ENCODE measurements around the gene RNF212.
"Not testable (repeated sequence)": the region's sequence is repeated elsewhere in the genome, so short reads cannot be mapped to it uniquely, and the experiment has no call there.

The RNF212 gene, protein sequence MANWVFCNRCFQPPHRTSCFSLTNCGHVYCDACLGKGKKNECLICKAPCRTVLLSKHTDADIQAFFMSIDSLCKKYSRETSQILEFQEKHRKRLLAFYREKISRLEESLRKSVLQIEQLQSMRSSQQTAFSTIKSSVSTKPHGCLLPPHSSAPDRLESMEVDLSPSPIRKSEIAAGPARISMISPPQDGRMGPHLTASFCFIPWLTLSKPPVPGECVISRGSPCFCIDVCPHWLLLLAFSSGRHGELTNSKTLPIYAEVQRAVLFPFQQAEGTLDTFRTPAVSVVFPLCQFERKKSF

DNA sequence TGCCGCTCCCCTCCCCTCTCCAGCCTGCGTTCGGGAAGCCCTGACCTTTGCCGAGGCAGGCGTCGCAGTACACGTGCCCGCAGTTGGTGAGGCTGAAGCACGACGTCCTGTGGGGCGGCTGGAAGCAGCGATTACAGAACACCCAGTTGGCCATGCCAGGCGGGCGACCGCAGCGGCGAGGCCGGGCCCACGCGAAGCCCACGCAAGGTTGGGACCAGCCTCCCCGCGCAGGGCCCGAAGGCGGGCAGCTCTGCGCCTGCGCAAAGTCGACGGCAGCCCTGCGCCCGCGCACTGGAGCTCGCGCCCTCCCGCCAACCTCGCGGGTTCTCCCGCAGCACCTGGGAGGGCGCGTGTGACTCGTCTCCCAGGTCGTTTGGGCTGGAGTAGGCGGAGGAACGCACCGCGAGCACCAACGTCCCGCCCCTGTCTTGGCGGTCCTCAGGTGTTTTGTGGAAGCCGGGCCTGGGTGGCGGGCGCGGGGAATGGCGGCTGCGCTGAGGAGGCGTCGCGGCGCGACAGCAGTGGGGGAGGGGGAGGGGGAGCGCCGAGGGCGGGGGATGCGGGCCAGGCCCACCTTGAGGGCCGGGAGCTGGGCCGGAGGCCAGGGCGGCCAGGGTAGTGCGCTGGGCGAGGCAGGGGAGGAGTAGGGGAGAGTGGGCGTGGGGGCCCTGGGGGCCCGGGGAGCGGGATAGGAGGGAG lies at the start of gene RNF212:
TSS of gene RNF212 (minus strand) at position 254 of the 699 bp plus-strand sequence. CDS start at position 154, 100 bp downstream.
- peak; percentile 18 for DNase-seq

GRCh38 chr4:1160351-1160750 lies 47.0 kb upstream of the RNF212 start:
- no peak for DNase-seq

DNA sequence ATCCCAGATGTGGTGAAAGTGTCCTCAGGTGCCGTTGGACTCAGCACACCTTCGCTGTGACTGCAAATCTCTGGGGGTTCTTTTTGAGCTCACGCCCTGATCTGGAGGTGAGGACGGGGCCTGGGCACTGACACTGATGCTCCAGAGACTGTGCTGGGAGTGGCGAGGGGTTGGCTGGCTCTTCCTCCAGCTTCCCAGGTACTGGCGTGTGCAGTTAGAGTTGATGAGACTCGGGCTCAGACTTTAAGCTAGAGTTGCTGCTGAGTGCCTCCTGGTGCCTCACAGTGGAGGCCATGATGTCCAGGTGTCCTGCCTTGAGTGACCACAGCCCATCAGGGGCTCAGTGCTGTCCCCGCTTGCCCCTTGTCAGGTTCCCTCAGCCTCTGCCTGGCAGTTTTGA lies 42.7 kb upstream of the RNF212 start:
- no peak for DNase-seq

DNA sequence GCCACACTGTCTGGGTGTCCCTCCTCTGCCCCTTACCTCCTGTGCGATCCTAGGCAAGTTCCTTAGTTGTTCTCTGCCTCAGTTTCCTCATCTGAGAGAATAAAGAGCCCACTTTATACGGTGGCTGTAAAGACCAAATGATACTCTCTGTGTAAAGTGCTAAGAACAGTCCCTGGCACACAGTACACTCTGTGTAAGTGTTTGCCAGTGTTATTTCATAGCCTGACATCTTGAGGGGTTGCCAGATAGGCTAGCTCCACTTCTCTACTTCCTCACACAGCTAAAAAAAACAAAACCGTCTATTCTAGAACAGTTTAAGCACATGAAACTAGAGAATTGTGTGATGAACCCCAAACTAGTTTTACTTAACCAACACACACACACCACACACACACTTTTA lies 42.0 kb upstream of the RNF212 start:
- DNase-seq = no peak

- no peak for DNase-seq
These were observed 41.3 kb upstream of the RNF212 start for GRCh38 chr4:1154523-1155182.

- DNase-seq = no peak
These were observed 40.8 kb upstream of the RNF212 start for GRCh38 chr4:1154126-1154522.

- no peak for DNase-seq
These were observed 40.3 kb upstream of the RNF212 start for GRCh38 chr4:1153567-1154090.

GRCh38 chr4:1152290-1152689 lies 38.9 kb upstream of the RNF212 start:
- no peak for DNase-seq

DNA sequence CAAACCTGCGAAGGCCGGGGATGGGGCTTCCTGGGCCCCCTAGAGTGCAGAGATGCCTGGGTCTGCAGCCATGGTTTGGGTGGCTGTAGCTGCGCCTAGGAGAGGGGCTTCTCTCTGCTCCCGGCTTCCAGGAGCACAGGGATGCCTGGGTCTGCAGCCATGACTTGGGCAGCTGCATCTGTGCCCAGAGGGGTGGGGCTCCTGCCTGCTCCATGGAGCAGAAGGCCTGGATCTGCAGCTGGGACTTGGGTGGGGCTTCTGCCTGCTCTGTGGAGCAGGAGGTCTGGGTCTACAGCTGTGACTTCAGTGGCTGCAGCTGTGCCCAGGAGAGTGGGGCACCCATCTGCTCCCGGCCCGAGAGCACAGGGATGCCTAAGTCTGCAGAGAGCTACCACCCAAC lies 38.2 kb upstream of the RNF212 start:
- no peak for DNase-seq

DNA sequence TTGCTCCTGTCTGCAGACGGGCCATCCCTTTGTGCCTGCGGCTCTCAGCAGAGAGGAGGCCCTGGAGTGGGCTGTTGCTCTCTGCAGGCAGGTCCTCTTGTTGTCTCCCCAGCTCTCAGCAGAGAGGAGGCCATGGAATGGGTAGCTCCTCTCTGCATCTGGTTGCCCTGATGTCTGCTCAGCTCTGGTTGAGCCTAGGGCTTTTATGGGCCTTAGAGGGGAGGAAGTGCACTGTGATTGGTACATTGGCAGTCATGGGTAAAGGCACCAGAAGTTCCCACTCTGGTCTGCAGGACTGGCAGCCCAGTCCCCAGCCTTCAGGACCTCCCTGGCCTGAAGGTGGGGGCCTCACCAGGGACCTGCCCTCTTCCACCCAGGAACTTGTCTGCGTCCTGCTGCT lies 37.5 kb upstream of the RNF212 start:
- no peak for DNase-seq

DNA sequence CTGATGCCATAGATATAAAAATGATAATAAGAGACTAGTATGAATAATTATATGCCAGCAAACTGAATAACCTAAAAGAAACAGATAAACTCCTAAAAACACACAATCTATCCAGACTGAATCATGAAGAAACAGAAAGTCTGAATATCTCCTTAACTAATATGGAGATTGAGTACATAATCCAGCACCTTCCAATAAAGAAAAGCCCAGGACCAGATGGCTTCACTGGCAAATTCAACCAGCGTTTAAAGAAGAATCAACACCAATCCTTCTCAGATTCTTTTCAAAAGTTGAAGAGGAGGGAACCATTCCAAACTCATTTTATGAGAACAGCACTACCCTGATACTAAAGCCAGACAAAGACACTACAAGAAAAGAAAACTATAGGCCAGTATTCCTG lies 26.5 kb upstream of the RNF212 start:
- no peak for DNase-seq

- DNase-seq = no peak
These were observed 24.5 kb upstream of the RNF212 start for GRCh38 chr4:1137850-1138249.

DNA sequence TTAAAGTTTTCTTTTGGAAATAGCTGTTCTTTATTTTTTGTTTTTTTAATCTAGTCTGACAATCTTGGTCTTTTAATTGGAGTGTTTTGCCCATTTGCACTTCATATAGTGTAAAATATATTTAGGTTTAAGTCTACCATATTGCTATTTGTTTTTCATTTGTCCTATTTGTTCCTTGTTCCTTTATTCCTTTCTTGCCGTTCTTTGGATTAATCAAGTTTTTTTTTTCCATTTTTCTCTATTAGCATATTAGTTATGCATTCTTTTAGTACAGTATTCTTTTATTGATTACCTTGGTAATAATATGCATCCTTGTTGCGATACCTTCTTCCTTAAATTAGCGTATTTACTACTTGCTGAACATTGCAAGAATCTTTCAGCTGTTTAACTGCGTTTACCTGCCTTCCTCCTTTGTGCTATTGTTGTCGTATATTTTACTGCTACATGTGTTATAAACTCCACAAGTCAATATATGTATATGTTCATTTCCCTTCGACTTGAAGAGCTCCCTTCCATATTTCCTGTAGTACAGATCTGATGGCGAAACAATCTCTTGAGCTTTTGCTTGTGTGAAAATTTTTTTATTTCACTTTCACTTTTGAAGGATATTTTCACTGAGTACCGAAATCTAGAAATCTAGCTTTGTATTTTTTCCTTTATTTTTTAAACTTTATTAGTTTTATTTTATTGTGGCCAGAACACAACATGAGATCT lies 23.9 kb upstream of the RNF212 start:
- no peak for DNase-seq

DNA sequence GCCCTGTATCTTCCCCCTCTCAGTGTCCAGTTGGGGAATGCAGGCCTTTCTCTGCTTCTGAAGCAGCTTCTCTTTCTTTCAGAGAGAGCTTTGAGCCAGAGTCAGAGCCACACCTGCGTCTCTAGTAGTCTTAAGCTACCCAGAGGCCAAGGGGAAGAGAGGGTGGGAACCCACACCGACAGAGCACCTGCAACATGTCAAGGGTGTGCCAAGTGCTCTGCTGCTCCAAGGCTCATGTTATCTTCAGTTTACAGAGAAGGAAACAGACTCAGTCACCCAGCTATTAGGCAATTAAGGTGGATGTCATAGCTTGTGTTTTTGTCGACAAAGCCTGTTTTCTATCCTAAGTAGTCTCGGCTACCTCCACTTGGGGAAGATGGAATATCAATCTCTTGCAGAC lies 22.7 kb upstream of the RNF212 start:
- DNase-seq = no peak

DNA sequence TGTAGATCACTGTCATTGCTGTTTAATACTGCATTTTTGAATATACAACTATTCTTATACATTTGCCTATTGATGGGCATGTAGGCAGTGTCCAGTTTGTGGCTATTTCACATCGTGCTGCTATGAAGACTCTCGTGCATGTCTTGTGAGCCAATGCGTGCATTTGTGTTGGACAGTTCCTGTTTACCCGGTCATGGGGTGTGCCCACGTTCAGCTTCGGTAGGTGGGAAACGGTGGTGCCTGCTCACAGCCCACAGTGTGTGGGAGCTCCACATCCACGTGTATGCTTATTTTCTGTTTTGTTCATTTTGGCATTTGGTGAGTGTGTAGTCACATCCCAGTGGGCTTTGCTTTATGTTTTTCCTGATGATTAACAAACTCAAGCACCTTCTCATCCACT lies 19.7 kb upstream of the RNF212 start:
- DNase-seq = no peak

- DNase-seq = peak; percentile 69
These were observed 17.2 kb upstream of the RNF212 start for GRCh38 chr4:1130316-1131186.

GRCh38 chr4:1126506-1126905 lies 13.1 kb upstream of the RNF212 start:
- DNase-seq = peak; percentile 13

DNA sequence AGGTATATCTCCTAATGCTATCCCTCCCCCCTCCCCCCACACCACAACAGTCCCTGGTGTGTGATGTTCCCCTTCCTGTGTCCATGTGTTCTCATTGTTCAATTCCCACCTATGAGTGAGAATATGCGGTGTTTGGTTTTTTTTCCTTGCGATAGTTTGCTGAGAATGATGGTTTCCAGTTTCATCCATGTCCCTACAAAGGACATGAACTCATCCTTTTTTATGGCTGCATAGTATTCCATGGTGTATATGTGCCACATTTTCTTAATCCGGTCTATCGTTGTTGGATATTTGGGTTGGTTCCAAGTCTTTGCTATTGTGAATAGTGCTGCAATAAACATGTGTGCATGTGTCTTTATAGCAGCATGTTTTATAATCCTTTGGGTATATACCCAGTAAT lies 12.1 kb upstream of the RNF212 start:
- not testable (repeated sequence) for DNase-seq

- DNase-seq = no peak
These were observed 11.5 kb upstream of the RNF212 start for GRCh38 chr4:1124818-1125217.

- DNase-seq = no peak
These were observed 9.1 kb upstream of the RNF212 start for GRCh38 chr4:1122505-1122904.

- DNase-seq = peak; percentile 13
These were observed 3.5 kb upstream of the RNF212 start for GRCh38 chr4:1116838-1117237.
